GM12865 (cell line): ENCODE results near the gene ENPP7.

Experiments
- DNase-seq: peaks from one replicate; pipeline ENCODE4 v3.0.0; 2010; ENCODE audit warnings: low read depth
- H3K4me3 ChIP-seq: 2 replicates; pipeline ENCODE4 v1.5.1; 2011; ENCODE audit warnings: mild to moderate bottlenecking, low read depth, low read length, control low read depth
- CTCF ChIP-seq: IDR thresholded peaks from 2 replicates; pipeline ENCODE4 v1.5.1; 2011; ENCODE audit warnings: low read length, control low read depth, low read depth, inconsistent platforms; ENCODE audit not compliant: insufficient read depth; ENCODE audit errors: missing control alignments

Gene ENPP7

GRCh38 chr17:79778504-79779083, 47.9 kb downstream of the ENPP7 start:
- TF ChIP-seq CTCF = no peak
- H3K4me3 ChIP-seq = peak overlapping the region; percentile 46
- DNase-seq = no peak

- no peak for TF ChIP-seq CTCF
- DNase-seq = no peak
- H3K4me3 ChIP-seq = peak overlapping the region; percentile 46; the same call in 1 of the 2 replicates
These were observed 48.4 kb downstream of the ENPP7 start for GRCh38 chr17:79779084-79779529.

GRCh38 chr17:79779661-79780365, 49.1 kb downstream of the ENPP7 start:
- no peak for DNase-seq
- H3K4me3 ChIP-seq = no peak overlapping the region
- TF ChIP-seq CTCF = no peak

- no peak for DNase-seq
- TF ChIP-seq CTCF = no peak
- H3K4me3 ChIP-seq = no peak overlapping the region
These were observed 50.4 kb downstream of the ENPP7 start for GRCh38 chr17:79781012-79781650.

- TF ChIP-seq CTCF = no peak
- H3K4me3 ChIP-seq = no peak overlapping the region
- DNase-seq = no peak
These were observed 51.2 kb downstream of the ENPP7 start for GRCh38 chr17:79781736-79782575.

- TF ChIP-seq CTCF = no peak
- H3K4me3 ChIP-seq = no peak overlapping the region
These were observed 53.1 kb downstream of the ENPP7 start for GRCh38 chr17:79783891-79784290.

More at GRCh38 chr17:79783891-79784290, 53.1 kb downstream of the ENPP7 start:
- no peak for DNase-seq
